Measurements from ENCODE around the gene KSR1. TPM values are rescaled to one million over a fixed set of nuclear protein-coding genes. Genes with fewer than 3 reads are reported as not detected.

Gene KSR1
- total RNA-seq, 1 donor from 2014 or later = 25.6 TPM

DNA sequence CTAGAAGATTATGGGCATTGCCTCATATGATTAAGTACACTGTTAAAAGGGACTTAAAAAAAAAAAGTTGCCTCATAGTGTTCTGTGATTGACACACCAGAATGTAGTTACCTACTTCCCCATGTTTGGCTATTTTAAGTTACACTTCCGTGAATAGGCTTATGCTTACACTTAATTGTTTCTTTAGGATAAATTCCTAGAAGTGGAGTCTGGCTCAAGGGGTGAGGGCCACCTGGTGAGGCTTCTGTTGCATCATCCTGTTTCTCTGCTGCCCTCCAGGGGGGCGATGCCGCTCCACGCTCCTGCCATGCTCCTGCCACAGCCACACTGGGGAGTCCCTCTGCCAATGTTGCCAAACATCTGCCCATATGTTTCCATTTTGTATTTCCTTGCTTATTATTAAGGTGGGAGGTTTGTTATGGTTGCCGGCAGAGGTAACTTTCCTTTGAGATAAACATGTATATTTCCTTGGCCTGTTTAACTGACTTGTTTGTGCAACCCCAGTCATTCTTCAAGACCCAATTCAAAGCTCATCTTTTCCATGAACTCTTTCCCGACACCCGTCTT, 73.1 kb downstream of the KSR1 start:
- Histone ChIP-seq H3K27me3 (ENCODE audit: control insufficient read depth in 3 of 3, insufficient read depth in 3 of 3, low read length in 3 of 3) (no peaks in the 10 kb centered on the region), H3K36me3 (ENCODE audit: control insufficient read depth in 3 of 3, insufficient read depth in 3 of 3, low read length in 3 of 3) (no peaks in the 10 kb centered on the region), H3K4me1 (ENCODE audit: control insufficient read depth in 3 of 3, insufficient read depth in 3 of 3, low read length in 3 of 3) (peaks cover 3 to 16% (median 4%) of the 10 kb centered on the region in 3 donors), H3K27ac (ENCODE audit: low read depth, low read length) (no peak overlapping the region), H3K9ac (ENCODE audit: low read depth in 1 of 3, low read length in 3 of 3) (no peak overlapping the region), H3K4me3 (ENCODE audit: low read length in 3 of 3) (no peak overlapping the region), H3K9me3 (ENCODE audit: control insufficient read depth in 3 of 3, low read length in 3 of 3) (no peaks in the 10 kb centered on the region)

GRCh38 chr17:27530764-27531391, 74.6 kb downstream of the KSR1 start:
- no peak overlapping the region for H3K27ac ChIP-seq (ENCODE audit: low read depth, low read length)
- no peak overlapping the region for H3K9ac ChIP-seq (ENCODE audit: low read depth in 1 of 3, low read length in 3 of 3)
- no peaks in the 10 kb centered on the region for H3K36me3 ChIP-seq (ENCODE audit: control insufficient read depth in 3 of 3, insufficient read depth in 3 of 3, low read length in 3 of 3)
- H3K4me3 ChIP-seq (ENCODE audit: low read length in 3 of 3) = no peak overlapping the region
- H3K27me3 ChIP-seq (ENCODE audit: control insufficient read depth in 3 of 3, insufficient read depth in 3 of 3, low read length in 3 of 3) = no peaks in the 10 kb centered on the region
- H3K9me3 ChIP-seq (ENCODE audit: control insufficient read depth in 3 of 3, low read length in 3 of 3) = no peaks in the 10 kb centered on the region
- peaks cover 9% of the 10 kb centered on the region in 3 donors for H3K4me1 ChIP-seq (ENCODE audit: control insufficient read depth in 3 of 3, insufficient read depth in 3 of 3, low read length in 3 of 3)

GRCh38 chr17:27531469-27531961, 75.3 kb downstream of the KSR1 start:
- H3K4me1 ChIP-seq (ENCODE audit: control insufficient read depth in 3 of 3, insufficient read depth in 3 of 3, low read length in 3 of 3) = peaks cover 7 to 9% (median 9%) of the 10 kb centered on the region in 3 donors
- no peak overlapping the region for H3K27ac ChIP-seq (ENCODE audit: low read depth, low read length)
- H3K9ac ChIP-seq (ENCODE audit: low read depth in 1 of 3, low read length in 3 of 3) = no peak overlapping the region

GRCh38 chr17:27532269-27533263, 76.3 kb downstream of the KSR1 start:
- Histone ChIP-seq H3K4me3 (ENCODE audit: low read length in 3 of 3) (no peak overlapping the region), H3K27me3 (ENCODE audit: control insufficient read depth in 3 of 3, insufficient read depth in 3 of 3, low read length in 3 of 3) (no peaks in the 10 kb centered on the region), H3K36me3 (ENCODE audit: control insufficient read depth in 3 of 3, insufficient read depth in 3 of 3, low read length in 3 of 3) (no peaks in the 10 kb centered on the region), H3K9ac (ENCODE audit: low read depth in 1 of 3, low read length in 3 of 3) (no peak overlapping the region), H3K27ac (ENCODE audit: low read depth, low read length) (no peak overlapping the region), H3K9me3 (ENCODE audit: control insufficient read depth in 3 of 3, low read length in 3 of 3) (no peaks in the 10 kb centered on the region), H3K4me1 (ENCODE audit: control insufficient read depth in 3 of 3, insufficient read depth in 3 of 3, low read length in 3 of 3) (peaks cover 3 to 5% (median 5%) of the 10 kb centered on the region in 3 donors)

More at GRCh38 chr17:27531469-27531961, 75.3 kb downstream of the KSR1 start:
- no peaks in the 10 kb centered on the region for H3K36me3 ChIP-seq (ENCODE audit: control insufficient read depth in 3 of 3, insufficient read depth in 3 of 3, low read length in 3 of 3)
- H3K9me3 ChIP-seq (ENCODE audit: control insufficient read depth in 3 of 3, low read length in 3 of 3) = no peaks in the 10 kb centered on the region
- no peak overlapping the region for H3K4me3 ChIP-seq (ENCODE audit: low read length in 3 of 3)
- H3K27me3 ChIP-seq (ENCODE audit: control insufficient read depth in 3 of 3, insufficient read depth in 3 of 3, low read length in 3 of 3) = no peaks in the 10 kb centered on the region

GRCh38 chr17:27533874-27534815, 77.9 kb downstream of the KSR1 start:
- H3K9ac ChIP-seq (ENCODE audit: low read depth in 1 of 3, low read length in 3 of 3) = no peak overlapping the region
- H3K27ac ChIP-seq (ENCODE audit: low read depth, low read length) = no peak overlapping the region
- H3K9me3 ChIP-seq (ENCODE audit: control insufficient read depth in 3 of 3, low read length in 3 of 3) = no peaks in the 10 kb centered on the region
- no peaks in the 10 kb centered on the region for H3K36me3 ChIP-seq (ENCODE audit: control insufficient read depth in 3 of 3, insufficient read depth in 3 of 3, low read length in 3 of 3)
- H3K27me3 ChIP-seq (ENCODE audit: control insufficient read depth in 3 of 3, insufficient read depth in 3 of 3, low read length in 3 of 3) = no peaks in the 10 kb centered on the region
- no peak overlapping the region for H3K4me3 ChIP-seq (ENCODE audit: low read length in 3 of 3)
- H3K4me1 ChIP-seq (ENCODE audit: control insufficient read depth in 3 of 3, insufficient read depth in 3 of 3, low read length in 3 of 3) = peaks cover 3 to 8% (median 5%) of the 10 kb centered on the region in 3 donors

DNA sequence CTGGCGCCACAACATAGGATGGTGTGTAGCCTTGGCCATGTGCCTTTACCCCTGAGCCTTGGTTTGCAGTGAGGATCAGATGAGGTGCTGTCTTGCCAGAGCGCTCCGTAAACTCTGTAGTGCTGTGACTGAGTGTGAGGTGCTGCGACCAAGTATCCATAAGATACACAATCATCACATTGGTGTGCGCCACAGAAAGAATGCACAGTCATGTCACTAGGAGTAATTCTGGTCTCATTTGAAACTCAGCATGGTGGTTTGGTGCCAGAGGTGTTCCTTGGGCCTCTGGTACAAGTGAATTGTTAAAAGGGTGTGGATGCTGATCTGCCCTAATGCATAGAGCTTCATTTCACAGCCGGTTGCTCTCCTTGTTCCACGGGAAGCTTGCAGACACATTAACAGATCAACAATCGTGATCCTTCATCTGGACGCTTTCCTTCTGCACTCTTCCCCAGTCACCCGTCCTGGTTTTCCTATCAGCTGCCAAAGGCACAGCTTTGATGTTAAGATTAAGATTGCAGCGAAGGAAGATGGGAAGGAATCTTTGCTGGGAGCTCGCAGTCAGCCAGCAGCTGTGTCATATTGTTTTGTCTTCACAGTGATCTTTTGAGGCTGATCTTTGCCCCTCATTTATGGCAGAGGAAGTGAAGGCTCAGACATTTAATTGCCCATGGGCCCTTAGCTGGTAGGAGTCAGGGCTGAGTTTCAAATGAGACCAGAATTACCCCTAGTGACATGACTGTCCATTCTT, 79.1 kb downstream of the KSR1 start:
- Histone ChIP-seq H3K4me3 (ENCODE audit: low read length in 3 of 3) (no peak overlapping the region), H3K27ac (ENCODE audit: low read depth, low read length) (no peak overlapping the region), H3K27me3 (ENCODE audit: control insufficient read depth in 3 of 3, insufficient read depth in 3 of 3, low read length in 3 of 3) (no peaks in the 10 kb centered on the region), H3K4me1 (ENCODE audit: control insufficient read depth in 3 of 3, insufficient read depth in 3 of 3, low read length in 3 of 3) (peaks cover 5 to 12% (median 11%) of the 10 kb centered on the region in 3 donors), H3K36me3 (ENCODE audit: control insufficient read depth in 3 of 3, insufficient read depth in 3 of 3, low read length in 3 of 3) (no peaks in the 10 kb centered on the region), H3K9me3 (ENCODE audit: control insufficient read depth in 3 of 3, low read length in 3 of 3) (no peaks in the 10 kb centered on the region), H3K9ac (ENCODE audit: low read depth in 1 of 3, low read length in 3 of 3) (no peak overlapping the region)

- no peak overlapping the region for H3K4me3 ChIP-seq (ENCODE audit: low read length in 3 of 3)
- H3K4me1 ChIP-seq (ENCODE audit: control insufficient read depth in 3 of 3, insufficient read depth in 3 of 3, low read length in 3 of 3) = peaks cover 9 to 18% (median 16%) of the 10 kb centered on the region in 3 donors
- no peaks in the 10 kb centered on the region for H3K36me3 ChIP-seq (ENCODE audit: control insufficient read depth in 3 of 3, insufficient read depth in 3 of 3, low read length in 3 of 3)
- H3K9me3 ChIP-seq (ENCODE audit: control insufficient read depth in 3 of 3, low read length in 3 of 3) = no peaks in the 10 kb centered on the region
- H3K27ac ChIP-seq (ENCODE audit: low read depth, low read length) = no peak overlapping the region
- no peaks in the 10 kb centered on the region for H3K27me3 ChIP-seq (ENCODE audit: control insufficient read depth in 3 of 3, insufficient read depth in 3 of 3, low read length in 3 of 3)
- no peak overlapping the region for H3K9ac ChIP-seq (ENCODE audit: low read depth in 1 of 3, low read length in 3 of 3)
Observed at GRCh38 chr17:27535975-27536374, 79.7 kb downstream of the KSR1 start.

GRCh38 chr17:27536781-27537180, 80.5 kb downstream of the KSR1 start:
- Histone ChIP-seq H3K9ac (ENCODE audit: low read depth in 1 of 3, low read length in 3 of 3) (no peak overlapping the region), H3K9me3 (ENCODE audit: control insufficient read depth in 3 of 3, low read length in 3 of 3) (no peaks in the 10 kb centered on the region), H3K4me1 (ENCODE audit: control insufficient read depth in 3 of 3, insufficient read depth in 3 of 3, low read length in 3 of 3) (peaks cover 9 to 21% (median 16%) of the 10 kb centered on the region in 3 donors), H3K4me3 (ENCODE audit: low read length in 3 of 3) (no peak overlapping the region), H3K27ac (ENCODE audit: low read depth, low read length) (no peak overlapping the region), H3K36me3 (ENCODE audit: control insufficient read depth in 3 of 3, insufficient read depth in 3 of 3, low read length in 3 of 3) (no peaks in the 10 kb centered on the region), H3K27me3 (ENCODE audit: control insufficient read depth in 3 of 3, insufficient read depth in 3 of 3, low read length in 3 of 3) (no peaks in the 10 kb centered on the region)
